Measurements from ENCODE around the gene ZSWIM4. TPM values are rescaled to one million over a fixed set of nuclear protein-coding genes. Genes with fewer than 3 reads are reported as not detected.
"Not testable (repeated sequence)": the region's sequence is repeated elsewhere in the genome, so short reads cannot be mapped to it uniquely, and the experiment has no call there.

The ZSWIM4 gene
- total RNA-seq, 2 experiments from 2014 or later = 5.6 to 5.8 TPM

DNA sequence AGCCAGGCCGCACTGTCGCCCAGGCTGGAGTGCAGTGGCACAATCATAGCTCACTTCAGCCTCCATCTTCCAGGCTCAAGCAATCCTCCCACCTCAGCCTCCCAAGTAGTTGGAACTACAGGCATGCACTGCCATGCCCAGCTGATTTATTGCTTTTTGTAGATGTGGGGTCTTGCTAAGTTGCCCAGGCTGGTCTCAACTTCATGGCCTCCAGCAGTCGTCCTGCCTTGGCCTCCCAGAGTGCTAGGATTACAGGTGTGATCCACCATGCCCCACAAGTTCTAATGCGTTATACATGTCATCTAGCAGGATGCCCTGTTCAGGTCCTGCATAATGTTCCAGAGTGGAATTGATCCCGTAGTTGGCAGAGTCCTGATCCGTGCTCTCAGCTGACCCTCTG lies 16.4 kb upstream of the ZSWIM4 start:
- POLR2A ChIA-PET = interaction anchor here (0.6 kb wide), 2 partner anchors 59 to 84 kb away, joined by 3 to 7 read pairs; no protein-coding TSS in a partner anchor
- Mint-ChIP-seq H3K9me3 (ENCODE audit: low read depth) (no peaks in the 10 kb centered on the region), H3K27ac (no peak overlapping the region), H3K4me1 (peaks cover 37% of the 10 kb centered on the region), H3K27me3 (no peaks in the 10 kb centered on the region), H3K36me3 (ENCODE audit: low read depth) (peaks cover 29% of the 10 kb centered on the region), H3K4me3 (no peak overlapping the region)
- ATAC-seq = no peak
- intact Hi-C loops (cut with DNase I, micrococcal nuclease) = loop anchor here in 1 of 2 experiments (10.0 kb wide), 1 partner anchor 296 kb away; the partner anchor contains the start of gene MISP3
- CTCF ChIA-PET = interaction anchor here (1.2 kb wide), 2 partner anchors 9 to 83 kb away, joined by 3 read pairs; no protein-coding TSS in a partner anchor
- no peak for DNase-seq

DNA sequence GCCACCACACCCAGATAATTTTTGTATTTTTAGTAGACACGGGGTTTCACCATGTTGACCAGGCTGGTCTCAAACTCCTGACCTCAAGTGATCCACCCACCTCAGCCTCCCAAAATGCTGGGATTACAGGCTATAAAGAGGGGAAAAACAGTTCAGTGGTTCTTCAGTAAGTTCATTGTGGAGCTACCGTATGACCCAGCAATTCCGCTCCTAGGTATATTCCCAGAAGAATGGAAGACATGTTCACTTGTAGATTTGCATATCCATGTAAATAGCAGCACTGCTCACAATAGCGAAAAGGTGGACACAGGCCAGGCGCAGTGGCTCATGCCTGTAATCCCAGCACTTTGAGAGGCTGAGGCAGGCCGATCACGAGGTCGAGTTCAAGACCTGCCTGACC lies 15.4 kb upstream of the ZSWIM4 start:
- H3K9me3 Mint-ChIP-seq (ENCODE audit: low read depth); CTCF ChIA-PET; H3K4me3 Mint-ChIP-seq; H3K27me3 Mint-ChIP-seq; DNase-seq; ATAC-seq; H3K27ac Mint-ChIP-seq: not testable (repeated sequence)
- H3K36me3 Mint-ChIP-seq (ENCODE audit: low read depth) = peaks cover 29% of the 10 kb centered on the region
- POLR2A ChIA-PET = interaction anchor here (0.6 kb wide), 1 partner anchor 15 kb away, joined by 4 read pairs; no protein-coding TSS in a partner anchor
- peaks cover 35% of the 10 kb centered on the region for H3K4me1 Mint-ChIP-seq
- intact Hi-C loops (cut with DNase I, micrococcal nuclease) = loop anchor here in 1 of 2 experiments (10.0 kb wide), 1 partner anchor 295 kb away; the partner anchor contains the start of gene MISP3

DNA sequence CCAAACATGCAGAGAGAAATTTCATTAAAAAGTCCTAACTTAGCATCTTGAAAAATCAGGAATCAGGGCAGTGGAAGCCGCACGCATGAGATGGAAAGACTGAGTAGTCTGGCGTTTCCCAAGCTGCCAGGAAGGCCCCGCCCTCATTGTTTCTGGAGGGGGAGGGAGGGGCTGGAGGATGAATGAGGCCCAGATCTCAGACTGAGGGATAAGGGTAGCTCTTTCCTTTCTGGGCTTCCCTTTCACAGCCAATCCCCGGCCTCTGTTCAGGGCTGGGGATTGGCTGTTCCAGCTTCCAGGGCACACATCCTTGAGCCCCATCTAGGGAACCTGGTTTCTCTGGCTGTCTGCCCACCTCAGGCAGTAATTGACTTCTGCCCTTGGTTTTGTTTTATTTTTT lies 13.7 kb upstream of the ZSWIM4 start:
- H3K9me3 Mint-ChIP-seq (ENCODE audit: low read depth) = no peaks in the 10 kb centered on the region
- ChIA-PET POLR2A (no interaction called here), CTCF (interaction anchor here (0.7 kb wide), 1 partner anchor 68 kb away, joined by 4 read pairs; no protein-coding TSS in a partner anchor)
- H3K4me1 Mint-ChIP-seq = peaks cover 31% of the 10 kb centered on the region
- intact Hi-C loops (cut with DNase I, micrococcal nuclease) = no loop called here
- no peak overlapping the region for H3K27ac Mint-ChIP-seq
- H3K27me3 Mint-ChIP-seq = no peaks in the 10 kb centered on the region
- peaks cover 16% of the 10 kb centered on the region for H3K36me3 Mint-ChIP-seq (ENCODE audit: low read depth)
- DNase-seq = peak; percentile 60
- ATAC-seq = no peak
- H3K4me3 Mint-ChIP-seq = no peak overlapping the region

DNA sequence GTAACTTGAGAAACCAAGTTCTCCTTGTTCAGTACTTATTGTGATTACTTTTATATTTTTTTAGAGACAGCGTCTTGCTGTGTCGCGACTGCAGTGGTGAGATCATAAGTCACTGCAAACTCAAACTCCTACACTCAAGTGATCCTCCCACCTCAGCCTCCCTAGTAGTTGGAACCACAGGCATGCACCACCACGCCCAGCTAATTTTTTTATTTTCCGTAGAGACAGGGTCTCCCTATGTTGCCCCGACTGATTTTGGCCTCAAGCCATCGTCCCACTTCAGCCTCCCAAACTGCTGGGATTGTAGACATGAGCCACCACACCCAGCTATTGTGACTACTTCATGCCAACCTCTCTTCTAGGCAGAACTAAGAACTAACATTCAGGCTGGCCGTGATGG lies 12.7 kb upstream of the ZSWIM4 start:
- Mint-ChIP-seq H3K36me3 (ENCODE audit: low read depth) (peaks cover 14% of the 10 kb centered on the region), H3K27ac (peak overlapping the region; percentile 37), H3K4me3 (no peak overlapping the region), H3K4me1 (peaks cover 35% of the 10 kb centered on the region), H3K27me3 (no peaks in the 10 kb centered on the region), H3K9me3 (ENCODE audit: low read depth) (no peaks in the 10 kb centered on the region)
- intact Hi-C loops (cut with DNase I, micrococcal nuclease) = no loop called here
- DNase-seq = no peak
- ChIA-PET CTCF (interaction anchor here (0.7 to 8.4 kb wide), 2 partner anchors 67 to 79 kb away, joined by 4 to 105 read pairs; no protein-coding TSS in a partner anchor), POLR2A (interaction anchor here (1.5 to 2.5 kb wide), 2 partner anchors 64 to 80 kb away, joined by 4 to 8 read pairs; no protein-coding TSS in a partner anchor)
- ATAC-seq = no peak

DNA sequence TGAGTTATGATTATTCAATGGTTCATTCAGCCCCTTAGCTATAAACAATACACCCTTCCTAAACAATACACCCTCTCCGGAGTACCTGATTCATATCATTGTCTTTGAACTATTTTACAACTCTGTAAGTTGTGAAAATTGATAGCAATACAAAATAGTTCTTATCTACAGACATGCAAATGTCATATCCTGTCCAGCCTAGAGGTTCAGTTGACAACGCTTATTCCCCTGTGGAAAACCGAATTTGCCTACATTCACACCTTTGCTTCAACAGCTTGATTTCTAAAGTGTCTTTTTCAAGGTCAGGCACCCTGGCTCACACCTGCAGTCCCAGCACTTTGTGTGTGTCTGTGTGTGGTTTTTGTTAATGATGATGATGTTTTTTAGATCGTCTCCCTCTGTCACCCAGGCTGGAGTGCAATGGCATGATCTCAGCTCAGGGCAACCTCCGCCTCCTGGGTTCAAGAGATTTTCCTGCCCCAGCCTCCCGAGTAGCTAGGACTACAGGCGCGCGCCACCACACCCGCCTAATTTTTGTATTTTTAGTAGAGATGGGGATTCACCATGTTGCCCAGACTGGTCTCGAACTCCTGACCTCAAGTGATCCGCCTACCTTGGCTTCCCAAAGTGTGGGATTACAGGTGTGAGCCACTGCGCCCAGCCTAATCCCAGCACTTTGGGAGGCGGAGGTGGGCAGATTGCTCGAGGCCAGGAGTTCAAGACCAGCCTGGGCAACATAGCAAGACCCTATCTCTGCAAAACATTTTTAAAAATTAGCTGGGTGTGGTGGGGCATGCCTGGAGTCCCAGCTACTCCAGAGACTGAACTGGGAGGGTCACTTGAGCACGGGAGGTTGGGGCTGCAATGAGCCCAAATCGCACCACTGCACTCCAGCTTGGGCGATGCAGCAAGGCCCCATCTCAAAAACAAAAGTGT lies 11.4 kb upstream of the ZSWIM4 start:
- intact Hi-C loops (cut with DNase I, micrococcal nuclease) = loop anchor here in 1 of 2 experiments (1.0 to 2.0 kb wide), 2 partner anchors 49 to 187 kb away; no protein-coding TSS in a partner anchor
- H3K27ac Mint-ChIP-seq = peak overlapping the region; percentile 43
- CTCF ChIA-PET = interaction anchor here (0.6 to 8.4 kb wide), 13 partner anchors 9 to 1519 kb away, joined by 3 to 105 read pairs (median 3); partner anchors contain the start of gene C19orf53

DNA sequence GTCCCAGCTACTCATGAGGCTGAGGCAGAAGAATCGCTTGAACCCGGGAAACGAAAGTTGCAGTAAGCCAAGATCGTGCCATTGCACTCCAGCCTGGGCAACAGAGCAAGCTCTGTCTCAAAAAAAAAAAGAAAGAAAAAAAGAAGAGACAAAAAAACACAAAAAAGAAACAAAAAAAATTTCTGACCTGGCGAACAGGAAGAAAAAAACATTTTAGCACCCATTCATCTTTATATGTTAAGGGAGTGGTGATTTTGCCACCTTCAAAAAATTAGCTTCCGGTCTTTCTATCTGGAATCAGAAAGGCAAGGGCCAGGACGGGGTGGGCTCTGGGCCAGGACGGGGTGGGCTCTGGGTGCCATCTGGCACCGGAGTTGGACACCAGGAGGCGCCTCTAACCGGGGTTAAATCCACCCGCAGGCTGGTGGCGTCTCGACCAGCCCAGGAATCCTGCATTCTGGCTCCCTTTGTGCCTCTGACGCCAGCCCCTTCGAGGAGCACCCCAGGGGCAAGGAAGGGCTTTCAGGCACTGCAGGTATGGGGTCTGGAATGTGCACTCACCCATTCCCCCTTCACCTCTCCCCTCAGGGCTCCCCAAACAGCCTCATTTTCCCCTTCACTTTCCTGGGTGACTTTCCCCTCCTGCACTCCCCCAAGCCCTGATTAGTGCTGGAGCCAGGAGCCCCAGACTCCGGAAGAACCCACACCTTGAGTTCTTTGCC lies 10.4 kb upstream of the ZSWIM4 start:
- ChIA-PET CTCF (interaction anchor here (0.5 to 8.4 kb wide), 13 partner anchors 10 to 1518 kb away, joined by 3 to 105 read pairs (median 3); partner anchors contain the start of gene C19orf53), POLR2A (interaction anchor here (1.0 to 2.5 kb wide), 3 partner anchors 11 to 78 kb away, joined by 3 to 8 read pairs (median 3); partner anchors contain the start of gene C19orf53)
- Mint-ChIP-seq H3K27me3 (no peaks in the 10 kb centered on the region), H3K9me3 (ENCODE audit: low read depth) (no peaks in the 10 kb centered on the region), H3K27ac (peak overlapping the region; percentile 66), H3K36me3 (ENCODE audit: low read depth) (no peaks in the 10 kb centered on the region), H3K4me3 (peak overlapping the region; percentile 31), H3K4me1 (peaks cover 45% of the 10 kb centered on the region)
- intact Hi-C loops (cut with DNase I, micrococcal nuclease) = loop anchor here (1.0 to 2.0 kb wide), 3 partner anchors 48 to 188 kb away; no protein-coding TSS in a partner anchor
- ATAC-seq (peak; percentile 84), DNase-seq (peak; percentile 88)

More for the DNA sequence above, 11.4 kb upstream of the ZSWIM4 start:
- Mint-ChIP-seq H3K4me1 (peaks cover 41% of the 10 kb centered on the region), H3K4me3 (no peak overlapping the region), H3K27me3 (no peaks in the 10 kb centered on the region), H3K36me3 (ENCODE audit: low read depth) (peaks cover 7% of the 10 kb centered on the region), H3K9me3 (ENCODE audit: low read depth) (no peaks in the 10 kb centered on the region)
- no peak for DNase-seq
- POLR2A ChIA-PET = interaction anchor here (1.1 to 2.5 kb wide), 3 partner anchors 9 to 79 kb away, joined by 3 to 8 read pairs (median 4); partner anchors contain the start of gene C19orf53
- ATAC-seq = no peak

DNA sequence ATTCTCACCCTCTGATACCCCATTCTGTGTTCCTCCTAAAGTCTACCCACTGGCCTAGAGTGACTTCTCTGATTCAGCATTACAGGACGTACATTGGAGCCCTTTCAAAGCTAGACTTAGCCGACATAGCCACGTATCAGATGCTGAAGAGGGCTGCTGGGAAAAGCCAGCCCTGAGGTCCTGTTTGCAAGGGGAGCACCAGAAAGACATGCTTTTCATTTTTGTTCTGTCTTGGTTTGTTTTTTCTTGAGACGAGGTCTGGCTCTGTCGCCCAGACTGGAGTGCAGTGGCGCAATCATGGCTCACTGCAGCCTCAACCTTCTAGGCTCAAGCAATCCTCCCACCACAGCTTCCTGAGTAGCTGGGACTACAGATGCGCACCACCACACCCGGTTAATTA lies 6.3 kb upstream of the ZSWIM4 start:
- Mint-ChIP-seq H3K4me3 (no peak overlapping the region), H3K27ac (peak overlapping the region; percentile 76), H3K4me1 (peaks cover 29% of the 10 kb centered on the region), H3K27me3 (no peaks in the 10 kb centered on the region), H3K36me3 (ENCODE audit: low read depth) (no peaks in the 10 kb centered on the region), H3K9me3 (ENCODE audit: low read depth) (no peaks in the 10 kb centered on the region)
- DNase-seq (peak; percentile 33), ATAC-seq (peak; percentile 18)
- ChIA-PET CTCF (interaction anchor here (0.8 to 8.4 kb wide), 5 partner anchors 14 to 282 kb away, joined by 3 to 105 read pairs (median 6); partner anchors contain the start of genes C19orf53 and MRI1), POLR2A (interaction anchor here (0.6 kb wide), 1 partner anchor 73 kb away, joined by 3 read pairs; no protein-coding TSS in a partner anchor)
- intact Hi-C loops (cut with DNase I, micrococcal nuclease) = no loop called here

DNA sequence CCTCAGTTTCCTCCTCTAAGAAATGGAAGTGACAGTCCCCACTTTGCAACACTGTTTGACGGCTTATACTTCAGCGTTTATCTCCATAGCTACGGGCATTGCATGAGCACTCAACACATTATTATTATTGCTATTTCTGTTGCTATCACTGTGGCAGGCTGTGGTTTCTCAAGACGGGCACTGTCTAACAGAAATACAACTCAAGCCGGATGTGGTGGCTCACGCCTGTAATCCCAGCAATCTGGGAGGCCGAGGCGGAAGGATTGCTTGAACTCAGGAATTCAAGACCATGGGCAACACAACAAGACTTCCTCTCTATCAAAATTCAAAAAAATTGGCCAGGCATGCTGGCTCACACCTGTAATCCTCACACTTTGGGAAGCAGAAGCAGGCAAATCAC lies 4.9 kb upstream of the ZSWIM4 start:
- Mint-ChIP-seq H3K4me1 (peaks cover 27% of the 10 kb centered on the region), H3K4me3 (no peak overlapping the region), H3K36me3 (ENCODE audit: low read depth) (no peaks in the 10 kb centered on the region), H3K27ac (no peak overlapping the region), H3K9me3 (ENCODE audit: low read depth) (no peaks in the 10 kb centered on the region), H3K27me3 (no peaks in the 10 kb centered on the region)
- DNase-seq (no peak), ATAC-seq (no peak)
- intact Hi-C loops (cut with DNase I, micrococcal nuclease) = no loop called here
- CTCF ChIA-PET = interaction anchor here (1.0 to 8.4 kb wide), 2 partner anchors 71 to 346 kb away, joined by 3 to 105 read pairs; partner anchors contain the start of gene ASF1B
- POLR2A ChIA-PET = interaction anchor here (0.5 kb wide), 1 partner anchor 72 kb away, joined by 3 read pairs; no protein-coding TSS in a partner anchor

DNA sequence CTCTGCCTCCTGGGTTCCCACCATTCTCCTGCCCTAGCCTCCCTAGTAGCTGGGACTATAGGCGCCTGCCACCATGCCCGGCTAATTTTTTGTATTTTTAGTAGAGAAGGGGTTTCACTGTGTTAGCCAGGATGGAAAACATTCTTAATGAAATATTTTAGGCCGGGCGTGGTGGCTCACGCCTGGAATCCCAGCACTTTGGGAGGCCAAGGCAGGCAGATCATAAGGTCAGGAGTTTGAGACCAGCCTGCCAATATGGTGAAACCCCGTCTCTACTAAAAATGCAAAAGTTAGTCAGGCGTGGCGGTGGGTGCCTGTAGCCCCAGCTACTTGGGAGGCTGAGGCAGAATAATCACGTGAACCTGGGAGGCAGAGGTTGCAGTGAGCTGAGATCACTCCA lies 1.9 kb upstream of the ZSWIM4 start:
- ChIA-PET CTCF (interaction anchor here (0.8 kb wide), 1 partner anchor 43 kb away, joined by 3 read pairs; no protein-coding TSS in a partner anchor), POLR2A (interaction anchor here (0.6 kb wide), 2 partner anchors 185 to 894 kb away, joined by 3 to 4 read pairs; no protein-coding TSS in a partner anchor)
- H3K9me3 Mint-ChIP-seq (ENCODE audit: low read depth); H3K27me3 Mint-ChIP-seq; DNase-seq; ATAC-seq; H3K36me3 Mint-ChIP-seq (ENCODE audit: low read depth); intact Hi-C loops (cut with DNase I, micrococcal nuclease); H3K27ac Mint-ChIP-seq: not testable (repeated sequence)
- Mint-ChIP-seq H3K4me1 (peaks cover 30% of the 10 kb centered on the region), H3K4me3 (peak overlapping the region; percentile 96)

DNA sequence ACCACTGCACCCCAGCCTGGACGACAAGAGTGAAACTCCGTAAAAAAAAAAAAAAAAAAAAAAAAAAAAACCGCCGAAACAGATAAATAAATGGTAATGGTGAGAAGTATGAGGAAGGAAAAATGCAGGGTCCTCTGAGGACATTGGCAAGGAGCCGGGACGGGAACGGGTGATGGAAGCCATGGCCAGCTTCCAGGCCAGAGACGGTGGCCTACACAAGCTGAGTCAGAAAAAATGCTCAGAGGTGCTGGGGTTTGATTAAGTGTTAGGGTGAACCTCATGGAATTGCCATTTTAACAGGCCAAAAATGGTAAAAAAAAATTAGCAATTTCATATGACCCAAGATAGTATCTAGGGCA lies 866 bp upstream of the ZSWIM4 start:
- peak overlapping the region; percentile 94 for H3K27ac Mint-ChIP-seq
- ChIA-PET POLR2A (interaction anchor here (0.7 kb wide), 1 partner anchor 14 kb away, joined by 4 read pairs; no protein-coding TSS in a partner anchor), CTCF (interaction anchor here (0.8 to 1.1 kb wide), 2 partner anchors 20 to 42 kb away, joined by 3 to 5 read pairs; partner anchors contain the start of gene C19orf53)
- peak overlapping the region; percentile 96 for H3K4me3 Mint-ChIP-seq
- peaks cover 24% of the 10 kb centered on the region for H3K4me1 Mint-ChIP-seq
- H3K27me3 Mint-ChIP-seq = no peaks in the 10 kb centered on the region
- DNase-seq (no peak), ATAC-seq (no peak)
- no peaks in the 10 kb centered on the region for H3K36me3 Mint-ChIP-seq (ENCODE audit: low read depth)
- intact Hi-C loops (cut with DNase I, micrococcal nuclease) = no loop called here
- H3K9me3 Mint-ChIP-seq (ENCODE audit: low read depth) = no peaks in the 10 kb centered on the region
